Inflammatory macrophage (primary cell): ENCODE measurements around the gene CDK5.
"Not testable (repeated sequence)": the region's sequence is repeated elsewhere in the genome, so short reads cannot be mapped to it uniquely, and the experiment has no call there.

Source experiments
- DNase-seq, 2 donors: peaks; one replicate each; pipeline ENCODE4 v3.0.0-alpha.2; 2020 to 2022

Gene CDK5

GRCh38 chr7:151056666-151057505 lies 811 bp downstream of the CDK5 start:
- DNase-seq: no peak

DNA sequence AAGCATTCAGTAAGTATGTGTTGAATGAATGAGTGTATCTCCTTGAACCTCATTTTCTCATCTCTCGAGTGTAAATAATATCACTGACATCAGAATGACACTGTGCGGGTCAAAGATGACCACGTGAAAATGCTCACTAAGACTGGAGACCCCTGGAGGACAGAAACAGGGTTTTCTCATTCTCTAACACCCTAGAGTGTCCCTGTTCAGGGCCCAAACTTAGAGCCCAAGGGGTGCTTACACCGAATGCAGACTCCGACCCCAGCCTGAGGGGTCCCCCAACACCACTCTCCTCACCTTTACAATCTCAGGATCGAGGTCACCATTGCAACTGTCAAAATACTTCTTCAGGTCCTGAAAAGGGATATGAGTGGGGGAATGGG lies 1.4 kb downstream of the CDK5 start:
- DNase-seq: no peak

- DNase-seq: no peak
Measured at GRCh38 chr7:151053751-151054150, 3.9 kb downstream of the CDK5 start.

GRCh38 chr7:151053096-151053495 lies 4.6 kb downstream of the CDK5 start:
- peak; percentile 60 to 79 for DNase-seq

DNA sequence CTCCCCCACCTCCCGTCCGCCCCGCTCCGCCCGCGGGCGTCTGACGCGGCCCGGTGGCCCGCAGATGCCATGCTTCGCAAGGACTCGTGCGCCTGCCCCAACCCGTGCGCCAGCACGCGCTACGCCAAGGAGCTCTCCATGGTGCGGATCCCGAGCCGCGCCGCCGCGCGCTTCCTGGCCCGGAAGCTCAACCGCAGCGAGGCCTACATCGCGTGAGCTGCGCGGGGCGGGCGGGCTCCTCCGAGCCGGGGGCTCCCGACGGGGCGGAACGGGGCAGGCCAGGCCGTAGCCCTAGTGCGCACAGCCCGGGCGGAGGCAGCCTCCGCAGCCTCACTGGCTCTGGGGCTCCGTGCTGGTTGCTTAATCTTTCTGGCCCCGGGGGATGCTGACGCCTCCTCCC lies 6.6 kb downstream of the CDK5 start:
- DNase-seq: peak; percentile 46 to 64

- DNase-seq: no peak
Measured at GRCh38 chr7:151048911-151049463, 8.7 kb downstream of the CDK5 start.

GRCh38 chr7:151047976-151048815 lies 9.5 kb downstream of the CDK5 start, which contains the start of gene ASIC3:
ASIC3 (plus strand) TSS chr7:151048531; CDS start chr7:151048886, 355 bp downstream.
- DNase-seq: no peak

GRCh38 chr7:151046603-151047573 lies 10.8 kb downstream of the CDK5 start:
- peak in 1 of 2 donors; percentile 49 for DNase-seq

DNA sequence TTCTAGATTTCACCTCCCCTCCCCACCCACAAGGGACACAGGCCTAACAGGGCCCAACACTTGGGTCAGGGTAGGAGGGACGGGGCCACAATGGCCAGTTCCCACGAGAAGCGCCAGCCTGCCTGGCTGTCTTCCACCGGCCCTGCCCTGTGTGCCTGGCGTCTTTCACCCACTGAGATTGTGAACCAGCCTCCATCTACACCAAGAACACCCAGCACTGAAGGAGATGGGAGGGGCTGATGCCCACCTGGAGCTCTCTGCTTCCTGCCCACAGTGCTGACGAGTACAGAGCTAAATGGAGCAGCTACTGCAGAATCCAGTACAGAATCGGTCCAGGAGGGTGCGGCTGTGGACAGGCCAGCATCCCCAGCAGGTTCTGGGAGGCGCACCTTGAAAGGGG lies 11.7 kb downstream of the CDK5 start:
- DNase-seq: no peak

DNA sequence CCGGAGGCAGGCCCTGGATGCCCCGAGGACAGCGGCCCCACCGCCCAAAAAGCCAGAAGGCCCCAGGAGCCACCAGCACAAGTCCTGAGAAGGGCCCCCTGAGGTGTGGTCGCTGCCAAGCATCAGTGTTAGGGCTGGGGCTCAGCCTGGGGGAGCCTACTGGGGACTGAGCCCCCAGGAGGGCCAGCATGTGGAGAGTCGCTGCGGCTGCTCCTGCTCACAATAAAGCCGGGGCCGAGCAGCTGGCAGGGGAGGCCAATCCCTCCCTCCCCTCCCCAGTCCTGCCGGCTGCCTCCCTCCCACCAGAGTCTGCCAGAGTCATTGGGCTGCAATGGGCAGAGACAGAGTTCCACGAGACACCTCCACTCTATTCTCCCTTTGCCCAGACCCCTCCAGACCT lies 12.4 kb downstream of the CDK5 start:
- DNase-seq: no peak

DNA sequence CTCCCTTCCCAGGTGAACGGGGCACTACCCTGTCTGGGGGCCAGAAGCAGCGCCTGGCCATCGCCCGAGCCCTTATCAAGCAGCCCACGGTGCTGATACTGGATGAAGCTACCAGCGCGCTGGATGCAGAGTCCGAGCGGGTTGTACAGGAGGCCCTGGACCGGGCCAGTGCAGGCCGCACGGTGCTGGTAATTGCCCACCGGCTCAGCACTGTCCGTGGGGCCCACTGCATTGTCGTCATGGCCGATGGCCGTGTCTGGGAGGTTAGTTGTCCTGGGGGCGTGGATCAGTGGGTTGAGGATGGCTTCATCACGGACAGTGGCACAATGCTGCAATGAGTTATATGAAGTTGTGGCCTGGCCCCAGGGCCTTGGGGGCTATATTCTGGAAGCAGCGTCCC lies 13.7 kb downstream of the CDK5 start:
- no peak for DNase-seq

GRCh38 chr7:151043449-151043848 lies 14.2 kb downstream of the CDK5 start:
- DNase-seq: not testable (repeated sequence)

DNA sequence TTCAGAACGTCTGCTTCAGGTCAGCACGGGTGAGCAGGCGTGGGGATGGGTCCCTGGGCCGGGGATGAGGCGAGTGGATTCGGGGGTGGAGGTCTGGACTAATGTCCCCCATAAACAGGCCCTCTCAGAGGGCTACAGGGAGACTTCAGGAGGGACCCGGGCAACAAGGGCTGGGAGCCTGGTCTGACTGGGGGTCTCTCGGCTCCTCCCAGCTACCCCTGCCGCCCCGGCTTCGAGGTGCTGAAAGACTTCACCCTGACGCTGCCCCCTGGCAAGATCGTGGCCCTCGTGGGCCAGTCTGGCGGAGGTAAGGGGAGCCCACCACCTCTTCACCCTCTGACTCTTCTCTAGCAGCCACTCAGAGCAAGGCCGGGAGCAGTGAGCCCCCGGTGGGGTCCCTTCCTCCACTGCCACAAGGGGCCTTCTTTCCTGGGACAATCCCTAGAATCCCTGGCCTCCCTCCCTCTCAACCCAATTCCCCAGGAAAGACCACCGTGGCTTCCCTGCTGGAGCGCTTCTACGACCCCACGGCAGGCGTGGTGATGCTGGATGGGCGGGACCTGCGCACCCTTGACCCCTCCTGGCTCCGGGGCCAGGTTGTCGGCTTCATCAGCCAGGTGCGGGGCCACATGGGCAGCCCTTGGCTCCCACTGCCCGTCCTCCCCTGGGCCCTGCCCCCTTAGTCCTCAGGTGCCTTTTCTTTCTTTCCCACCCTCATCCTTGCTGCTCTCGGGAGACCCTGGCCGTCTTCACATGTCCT lies 16.9 kb downstream of the CDK5 start:
- no peak for DNase-seq

GRCh38 chr7:151039850-151040548 lies 17.7 kb downstream of the CDK5 start:
- peak; percentile 60 to 88 for DNase-seq

- DNase-seq: peak; percentile 90 to 98
Measured at GRCh38 chr7:151038951-151039849, 18.5 kb downstream of the CDK5 start.

- no peak for DNase-seq
Measured at GRCh38 chr7:151035902-151036301, 21.8 kb downstream of the CDK5 start.

- DNase-seq: peak; percentile 83 to 93
Measured at GRCh38 chr7:151035026-151035717, 22.5 kb downstream of the CDK5 start.

GRCh38 chr7:151034312-151035025 lies 23.2 kb downstream of the CDK5 start:
- DNase-seq: no peak
